NCI-H2227 treated with DMSO at 0.1 percent for 48 hours (cell line): ENCODE measurements around the gene DIS3L2.
"Not testable (repeated sequence)": the region's sequence is repeated elsewhere in the genome, so short reads cannot be mapped to it uniquely, and the experiment has no call there.

Experiments used
- DNase-seq: peaks from one replicate; lab custom pipeline; 2025; lab: John Stamatoyannopoulos, UW

DIS3L2 gene

DNA sequence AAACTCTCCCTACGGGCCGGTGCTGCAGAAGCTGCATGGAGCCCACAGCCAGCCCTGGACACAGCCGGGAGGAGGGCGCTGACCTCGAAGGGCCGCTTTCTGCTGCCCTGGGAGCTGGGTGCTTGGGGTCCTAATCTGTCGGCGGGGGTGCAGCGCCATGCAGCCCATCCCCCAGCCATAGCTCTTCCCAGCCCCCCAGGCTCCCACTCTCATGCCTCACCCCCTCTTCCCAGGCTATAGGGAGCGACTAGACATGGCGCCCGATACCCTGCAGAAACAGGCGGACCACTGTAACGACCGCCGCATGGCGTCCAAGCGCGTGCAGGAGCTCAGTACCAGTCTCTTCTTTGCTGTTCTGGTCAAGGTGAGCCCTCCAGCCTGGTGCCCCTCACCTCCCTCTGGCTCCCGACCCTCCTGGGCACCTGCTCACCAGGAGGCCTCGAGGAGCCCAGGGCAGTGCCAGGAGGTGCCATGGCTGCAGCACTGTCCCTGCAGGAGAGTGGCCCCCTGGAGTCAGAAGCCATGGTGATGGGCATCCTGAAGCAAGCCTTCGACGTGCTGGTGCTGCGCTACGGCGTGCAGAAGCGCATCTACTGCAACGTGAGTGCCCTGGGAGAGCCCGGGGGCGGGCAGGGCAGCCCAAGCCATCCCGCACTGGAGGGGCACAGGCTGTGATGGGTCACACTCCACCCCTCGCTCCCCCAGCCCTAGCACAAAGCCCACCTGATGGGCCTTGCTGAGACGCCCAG is 372.8 kb downstream of the DIS3L2 start:
- not testable (repeated sequence) for DNase-seq

DNA sequence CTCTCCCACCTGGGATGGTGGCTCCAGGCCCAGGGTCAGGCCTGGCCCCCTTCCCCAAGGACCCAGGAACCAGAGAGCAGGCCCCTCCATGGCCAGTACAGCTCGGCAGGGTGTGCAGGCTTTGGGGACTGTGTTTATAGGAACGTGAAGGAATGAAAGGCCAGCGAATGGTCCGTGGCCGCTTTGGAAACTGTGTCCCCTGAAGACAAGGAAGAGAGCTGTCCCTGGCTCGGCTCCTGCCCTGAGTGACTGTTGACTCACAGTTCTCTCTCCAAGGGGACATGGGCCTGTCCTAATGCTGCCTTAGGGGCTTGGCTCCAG is 373.3 kb downstream of the DIS3L2 start:
- DNase-seq, result not testable (repeated sequence)

DNA sequence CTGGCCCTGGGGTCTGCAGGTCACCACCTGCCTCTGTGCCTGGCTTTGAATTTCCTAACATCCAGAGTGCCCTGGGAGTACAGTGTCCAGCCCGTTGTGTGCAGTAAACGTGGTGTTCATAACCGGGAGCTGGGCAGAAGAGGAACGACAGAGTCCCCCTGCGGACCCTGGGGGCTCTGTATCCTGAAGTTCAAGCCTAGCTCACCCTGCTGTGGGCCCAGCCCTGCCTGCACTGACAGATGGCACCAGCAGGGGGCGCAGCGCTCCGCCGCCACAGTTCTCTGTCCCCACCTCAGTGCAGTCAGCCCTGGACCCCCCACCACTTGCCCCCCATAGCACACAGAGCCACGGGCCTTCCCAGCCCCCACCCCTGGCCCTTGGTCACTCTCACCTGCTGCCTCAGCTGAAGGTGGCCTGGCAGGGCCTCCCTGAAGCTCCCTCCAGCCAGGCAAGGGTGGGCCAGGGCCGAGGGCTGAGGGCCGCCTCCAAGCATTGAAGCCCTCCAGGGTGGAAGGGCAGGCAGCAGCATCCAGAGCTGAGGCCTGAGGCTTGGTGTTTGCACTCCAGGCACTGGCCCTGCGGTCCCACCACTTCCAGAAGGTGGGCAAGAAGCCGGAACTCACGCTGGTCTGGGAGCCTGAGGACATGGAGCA is 373.8 kb downstream of the DIS3L2 start:
- DNase-seq, result not testable (repeated sequence)

DNA sequence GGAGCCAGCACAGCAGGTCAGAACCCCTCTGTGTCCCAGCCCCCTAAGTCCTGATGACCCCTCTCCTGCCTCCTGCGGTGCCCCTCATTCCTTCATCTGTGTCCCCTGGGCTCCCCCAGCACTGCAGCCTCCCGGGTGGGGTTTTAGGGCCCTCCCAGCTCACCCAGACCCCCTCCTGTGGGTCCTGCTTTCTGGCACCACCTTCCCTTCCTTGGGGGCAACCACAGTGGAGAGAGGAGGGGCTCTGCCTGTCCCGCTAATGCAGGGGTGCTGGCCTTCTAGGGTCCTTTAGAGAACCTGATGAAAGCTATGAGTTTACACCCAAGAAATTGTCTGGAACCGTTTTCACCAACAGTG is 374.3 kb downstream of the DIS3L2 start:
- no peak for DNase-seq

DNA sequence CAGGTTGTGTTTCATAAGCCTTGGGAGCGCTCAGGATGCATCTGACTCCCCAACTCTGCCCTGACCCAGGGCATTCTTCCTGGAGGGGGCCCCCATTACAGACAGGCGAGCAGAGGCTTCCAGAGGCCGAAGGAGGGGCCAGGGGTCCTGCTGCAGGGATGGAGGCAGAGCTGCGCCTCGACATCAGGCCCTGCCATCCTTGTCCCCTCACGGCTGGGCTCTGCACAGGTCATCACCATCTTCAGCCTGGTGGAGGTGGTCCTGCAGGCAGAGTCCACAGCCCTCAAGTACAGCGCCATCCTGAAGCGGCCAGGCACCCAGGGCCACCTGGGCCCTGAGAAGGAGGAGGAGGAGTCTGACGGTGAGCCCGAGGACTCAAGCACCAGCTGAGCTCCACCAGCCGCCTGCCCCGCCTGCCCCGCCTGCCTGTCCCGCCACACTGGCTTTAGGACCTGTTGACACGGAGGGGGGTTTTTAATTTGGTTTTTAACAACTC is 374.8 kb downstream of the DIS3L2 start:
- no peak for DNase-seq

DNA sequence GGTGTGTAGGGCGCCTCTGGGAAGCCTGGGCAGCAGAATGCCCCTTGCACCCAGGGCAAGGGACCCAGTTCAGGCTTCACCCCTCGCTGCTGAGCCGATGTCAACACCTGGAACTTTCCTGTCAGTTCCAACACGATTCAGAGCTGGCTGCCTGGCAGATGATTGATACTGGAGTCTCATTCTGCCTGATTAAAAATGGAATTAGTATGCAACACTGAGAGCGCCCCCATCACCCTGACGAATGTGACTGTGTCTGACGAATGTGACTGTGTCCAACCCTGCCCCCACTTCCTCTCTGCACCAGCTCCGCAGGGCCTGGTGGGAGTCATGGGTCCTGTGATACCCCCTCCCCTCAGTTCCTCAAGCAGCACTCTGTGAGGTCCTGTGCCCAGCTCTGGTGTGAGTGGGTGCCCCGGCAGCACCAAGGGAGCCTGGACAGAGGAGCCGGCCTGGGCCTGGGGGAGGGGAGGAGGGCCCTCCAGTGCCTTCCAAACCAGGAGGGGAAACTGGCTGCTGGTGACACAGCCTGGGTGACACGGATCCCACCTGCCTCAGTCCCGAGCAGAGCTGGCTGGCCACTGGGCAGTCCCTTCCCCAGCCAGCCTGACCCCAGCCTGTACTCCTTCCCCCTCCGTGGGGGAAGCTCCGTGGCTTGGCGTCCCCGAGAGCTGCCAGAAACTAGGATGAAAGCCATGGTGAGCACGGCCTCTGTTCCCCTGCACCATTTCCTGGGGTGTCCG is 375.6 kb downstream of the DIS3L2 start:
- DNase-seq, result no peak

DNA sequence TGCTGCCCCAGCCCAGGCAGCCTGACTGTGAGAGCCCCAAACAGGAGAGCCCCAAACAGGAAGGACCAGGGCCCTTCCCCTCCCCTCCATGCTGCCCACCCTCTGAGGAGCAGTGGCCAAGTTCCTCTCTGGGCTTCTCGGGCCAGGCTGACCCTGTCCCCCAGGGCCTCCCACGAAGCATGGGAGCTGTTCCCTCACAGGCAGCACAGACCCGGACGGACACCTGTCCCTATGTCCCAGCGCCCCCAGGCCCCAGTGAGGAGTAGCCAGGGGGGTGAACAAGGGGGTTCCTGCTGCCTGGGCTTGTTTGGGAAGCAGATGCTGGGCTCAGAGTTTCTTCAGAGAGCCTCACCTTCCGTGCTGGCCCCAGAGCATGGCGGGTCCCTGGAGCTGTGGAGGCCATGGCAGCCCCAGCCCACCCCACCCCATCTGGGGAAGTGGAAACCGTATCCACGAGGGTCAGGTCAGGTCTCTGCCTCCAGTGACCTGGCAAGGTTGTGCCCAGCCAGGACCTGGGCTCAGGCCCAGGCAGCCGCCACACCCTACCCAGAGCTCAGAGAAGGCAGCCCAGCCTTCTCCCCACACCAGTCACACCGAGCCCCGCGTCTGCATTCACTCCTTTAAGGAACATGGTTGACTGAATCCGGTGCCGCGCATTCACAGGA is 376.7 kb downstream of the DIS3L2 start:
- DNase-seq, result not testable (repeated sequence)

DNA sequence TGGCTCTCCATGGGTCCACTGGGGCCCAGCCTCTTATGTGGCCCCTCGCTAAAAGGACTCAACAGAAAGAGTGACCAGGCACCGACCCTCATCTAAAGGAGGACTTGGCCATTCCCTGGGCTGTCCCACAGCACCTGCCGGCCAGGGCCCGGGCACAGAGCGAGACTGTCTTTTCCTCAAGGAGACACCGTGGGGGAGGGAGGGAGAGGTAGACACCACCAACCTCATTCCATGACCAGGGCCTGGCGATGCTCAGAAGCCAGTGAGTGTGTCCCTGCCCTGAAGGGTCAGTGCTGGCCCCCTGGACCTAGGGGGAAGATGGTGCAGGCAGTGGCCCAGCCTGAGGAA is 377.2 kb downstream of the DIS3L2 start:
- no peak for DNase-seq

DNA sequence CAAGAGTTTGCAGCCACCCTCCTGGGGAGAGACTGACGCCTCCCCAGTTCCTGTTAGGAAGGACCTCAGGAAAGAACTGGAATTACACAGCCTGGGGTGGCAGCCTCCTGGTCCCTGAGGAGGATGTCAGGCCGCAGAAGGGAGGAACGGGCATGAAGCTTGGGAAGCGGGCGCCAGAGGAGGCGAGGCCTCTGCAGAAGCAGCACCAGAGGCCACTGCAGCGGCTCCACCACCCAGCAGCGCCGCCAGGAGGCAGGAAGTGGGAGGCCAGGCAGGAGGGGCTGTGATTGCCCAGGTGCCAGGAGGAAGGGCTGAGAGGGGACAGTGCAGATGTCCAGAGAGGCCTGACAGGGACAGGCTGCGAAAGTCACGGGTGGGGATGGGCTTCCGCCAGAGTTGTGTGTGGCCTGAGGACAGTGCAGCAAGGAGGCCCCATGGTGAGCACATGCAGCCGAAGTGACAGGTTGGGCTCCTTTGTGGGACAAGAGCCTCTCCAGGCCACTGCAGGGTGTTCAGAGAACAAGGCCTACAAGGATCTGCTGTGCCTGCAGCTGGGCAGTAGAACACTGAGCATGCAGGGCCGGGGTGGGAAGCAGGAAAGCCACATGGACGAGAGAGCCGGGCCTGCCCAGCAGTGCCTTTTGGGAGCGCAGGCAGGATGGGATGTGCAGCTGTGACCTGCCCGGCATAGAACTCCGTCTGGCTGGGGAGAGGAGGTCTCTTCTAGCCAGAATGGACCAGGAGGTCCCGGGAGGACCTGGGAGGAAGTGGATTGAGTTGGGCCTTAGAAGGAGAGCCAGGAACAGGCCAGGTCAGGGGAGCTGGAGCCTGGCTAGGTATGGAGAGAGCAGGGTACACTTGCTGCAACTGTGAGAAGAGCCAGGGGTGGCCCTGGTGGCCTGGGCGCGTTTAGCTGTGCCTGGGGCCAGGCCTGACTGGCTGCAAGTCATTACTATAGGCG is 377.9 kb downstream of the DIS3L2 start:
- no peak for DNase-seq

DNA sequence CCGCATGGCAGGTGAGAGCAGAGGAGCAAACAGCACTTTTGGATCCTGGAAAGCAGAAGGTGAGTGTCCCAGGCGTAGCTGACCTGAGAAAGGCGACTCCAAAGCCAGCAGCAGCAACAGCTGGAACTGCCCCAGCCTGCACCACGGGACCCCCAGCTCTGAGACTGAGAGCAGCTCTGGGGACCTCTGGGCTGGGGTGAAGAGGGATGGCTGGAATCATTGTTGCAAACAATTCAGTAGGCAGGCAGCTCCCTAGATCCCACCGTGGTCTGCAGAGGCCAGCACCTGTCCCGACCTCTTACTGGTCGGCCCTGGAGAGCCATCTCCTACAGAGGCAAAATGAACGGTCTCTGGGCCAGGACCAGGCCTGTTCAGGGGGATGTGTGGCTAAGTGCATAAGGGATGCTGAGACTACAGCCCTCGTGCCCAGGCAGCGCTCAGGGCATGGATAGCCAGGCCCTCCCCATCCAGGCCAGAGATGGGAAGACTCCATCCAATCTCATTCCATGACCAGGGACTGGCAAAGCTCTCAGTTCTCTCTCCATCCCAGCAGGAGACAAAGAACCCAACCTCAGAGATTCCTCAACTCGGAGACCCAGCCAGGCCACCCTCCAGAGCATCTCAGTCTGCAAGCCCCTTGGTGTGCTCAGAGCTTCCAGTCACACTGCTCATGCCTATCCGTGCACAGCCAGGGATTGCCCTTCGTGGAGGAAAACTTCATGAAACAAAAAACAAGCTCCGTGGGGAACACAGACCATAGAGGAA is 378.8 kb downstream of the DIS3L2 start:
- no peak for DNase-seq

DNA sequence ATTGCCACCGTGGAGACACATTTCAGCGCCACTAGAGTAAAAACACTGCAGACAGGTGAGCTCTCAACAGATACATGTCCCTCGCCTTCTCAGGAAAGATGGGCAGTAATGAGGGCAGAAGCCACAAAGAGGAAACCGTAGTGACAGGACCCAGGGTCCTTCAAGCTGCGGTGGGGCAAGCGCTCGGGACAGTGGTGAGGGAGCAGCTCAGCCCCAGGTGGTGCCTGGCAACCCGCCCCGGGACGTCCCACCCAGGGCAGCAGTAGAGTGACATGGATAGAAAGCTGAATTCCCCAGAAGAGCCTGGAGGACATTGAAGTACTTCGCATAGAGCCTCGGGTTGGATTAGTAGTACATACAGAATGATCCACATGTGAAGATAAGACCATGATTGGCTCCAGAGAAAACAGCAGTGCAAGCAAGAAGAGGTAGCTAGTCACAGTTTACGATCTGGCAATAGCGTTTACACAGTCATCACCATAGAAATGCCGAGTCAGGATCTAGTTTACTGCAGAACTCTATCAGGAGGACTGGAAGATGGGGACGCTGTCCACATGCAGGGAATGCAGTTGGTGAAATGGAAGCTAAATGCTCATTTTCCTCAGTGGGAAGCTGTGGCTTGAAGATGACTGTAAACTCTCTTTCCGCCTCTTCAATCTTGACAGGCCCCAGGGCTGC is 379.7 kb downstream of the DIS3L2 start:
- DNase-seq, result no peak

DNA sequence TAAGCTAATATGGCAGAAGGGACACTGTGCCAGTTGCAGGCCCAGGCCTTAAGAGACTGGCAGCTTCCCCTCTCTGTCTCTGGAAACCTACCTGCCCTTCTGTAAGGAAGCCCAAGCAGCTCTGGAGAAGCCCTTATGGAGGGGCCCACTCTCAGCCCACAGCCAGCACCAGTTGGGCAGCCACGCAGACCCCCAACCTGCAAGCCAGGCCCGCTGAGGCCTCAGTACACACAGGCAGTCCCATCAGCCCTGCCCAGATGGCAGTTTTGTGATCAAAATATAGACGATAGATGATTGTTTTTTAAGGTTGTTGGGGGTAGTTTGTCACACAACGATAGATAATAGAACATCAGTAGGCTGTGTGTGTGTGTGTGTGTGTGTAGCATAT is 380.2 kb downstream of the DIS3L2 start:
- DNase-seq, result no peak

DNA sequence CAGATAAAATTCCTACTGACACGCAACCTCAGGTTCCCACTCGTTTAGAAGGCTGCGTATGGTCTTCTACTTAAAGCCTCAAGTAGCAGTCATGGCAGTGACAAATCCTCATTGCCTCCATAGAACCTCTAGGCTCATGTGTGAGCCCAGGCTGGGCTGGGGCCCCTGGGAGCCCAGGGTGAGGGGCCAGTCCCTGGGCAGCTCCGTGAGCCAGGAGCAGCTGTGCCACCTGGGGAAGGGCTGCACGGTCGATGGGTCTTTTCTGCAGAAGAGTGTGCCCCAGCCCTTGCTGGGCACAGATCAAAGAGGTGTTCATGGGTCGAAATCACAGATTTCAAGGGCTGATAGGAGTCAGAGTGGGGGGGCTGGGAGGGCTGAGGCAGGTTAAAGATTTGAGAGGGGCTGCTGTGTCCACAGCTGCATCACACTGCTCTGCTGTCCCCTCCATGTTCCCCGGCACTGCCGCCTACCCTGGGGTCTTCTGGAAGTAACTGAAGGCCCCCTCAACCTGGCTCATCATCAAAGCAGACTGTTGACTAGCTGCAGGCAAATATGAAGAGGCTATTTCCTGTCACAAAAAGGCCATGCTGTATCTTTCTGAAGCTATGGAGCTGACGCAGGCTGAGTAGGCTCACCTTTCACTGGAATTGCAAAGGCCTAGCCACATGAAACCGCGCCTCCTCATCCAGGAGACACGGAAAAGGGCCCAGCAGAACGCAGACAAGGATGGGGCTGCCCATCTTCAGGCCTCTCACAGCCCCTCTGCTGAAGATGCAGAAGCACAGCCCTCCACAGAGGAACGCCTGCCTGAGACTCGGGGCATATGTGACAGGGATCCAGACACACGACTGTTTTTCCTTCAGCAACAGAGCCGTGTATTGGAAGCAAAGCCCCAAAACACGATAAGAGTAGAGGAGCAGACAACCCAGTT is 381.4 kb downstream of the DIS3L2 start:
- no peak for DNase-seq

DNA sequence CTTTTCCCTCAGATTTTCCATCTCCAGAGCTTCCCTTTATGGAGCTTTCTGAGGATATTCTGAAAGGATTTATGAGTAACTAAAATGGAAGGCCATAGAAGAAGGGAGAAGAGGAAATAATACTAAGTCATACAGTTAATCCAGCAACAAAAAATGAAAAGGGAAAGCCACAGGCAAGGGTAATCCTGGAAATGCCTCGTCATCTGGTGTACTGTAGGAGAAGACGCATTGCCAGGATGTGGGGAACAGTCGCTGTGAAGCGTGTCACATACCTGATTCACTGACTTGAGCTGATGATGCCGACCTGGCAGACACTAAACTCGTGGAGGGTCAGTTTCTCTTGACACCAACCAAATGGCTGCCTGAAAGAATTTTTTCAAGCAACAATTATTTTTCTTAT is 382.3 kb downstream of the DIS3L2 start:
- no peak for DNase-seq

DNA sequence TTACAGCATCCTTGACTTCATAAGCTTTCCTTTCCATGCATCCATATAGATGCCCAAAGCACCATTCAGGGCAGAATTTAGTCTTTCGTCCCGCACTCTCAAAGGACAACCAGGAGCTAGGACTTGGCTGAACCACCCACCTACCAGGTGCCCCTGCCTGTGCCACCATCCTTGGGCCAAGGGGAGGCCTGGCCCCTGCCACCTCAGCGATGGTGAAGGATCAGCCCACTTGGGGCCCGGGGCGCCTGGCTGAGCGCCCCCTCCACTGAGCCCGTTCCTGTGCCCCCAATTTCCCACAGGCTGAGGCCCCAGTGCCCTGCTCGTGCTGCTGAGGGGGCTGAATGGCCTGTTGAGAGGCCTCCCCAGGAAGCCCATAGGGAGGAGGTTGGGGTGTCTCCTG is 383.7 kb downstream of the DIS3L2 start:
- DNase-seq, result no peak

DNA sequence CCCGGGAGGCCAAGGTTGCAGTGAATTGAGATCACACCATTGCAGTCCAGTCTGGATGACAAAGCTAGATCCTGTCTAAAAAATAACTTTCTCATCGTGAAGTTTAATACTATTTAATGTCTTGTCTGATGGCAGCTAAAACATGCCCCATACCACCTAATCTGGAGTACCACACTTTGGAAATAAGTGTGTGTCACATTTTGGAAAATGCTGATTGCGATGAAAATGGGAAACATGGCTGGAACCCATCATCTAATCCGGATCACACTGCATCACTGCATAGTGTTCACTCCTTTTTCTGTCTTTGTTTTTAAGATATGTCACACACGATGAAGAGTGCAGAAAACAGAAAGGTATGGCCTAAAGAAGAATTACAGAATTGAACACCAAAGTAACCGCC is 385.9 kb downstream of the DIS3L2 start:
- no peak for DNase-seq

DNA sequence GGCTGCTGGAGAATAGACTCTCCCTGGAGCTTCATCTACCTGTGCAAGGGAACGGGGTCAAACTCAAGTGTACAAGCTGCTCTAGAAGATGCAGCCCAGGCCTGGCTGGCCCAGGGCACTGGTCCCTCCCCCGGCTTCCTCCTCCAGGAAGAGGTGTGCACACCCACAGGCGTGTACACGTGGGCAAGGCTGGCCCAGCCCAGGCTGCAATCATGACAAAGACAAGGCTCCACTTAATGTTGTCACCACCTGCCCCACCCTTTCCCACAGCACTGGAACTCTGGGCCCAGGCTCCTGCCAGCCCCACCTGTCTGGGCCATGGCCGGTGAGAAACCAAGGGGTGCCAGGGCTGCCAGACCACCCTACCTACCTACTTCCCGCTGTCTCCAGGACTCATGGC is 387.4 kb downstream of the DIS3L2 start:
- no peak for DNase-seq

DNA sequence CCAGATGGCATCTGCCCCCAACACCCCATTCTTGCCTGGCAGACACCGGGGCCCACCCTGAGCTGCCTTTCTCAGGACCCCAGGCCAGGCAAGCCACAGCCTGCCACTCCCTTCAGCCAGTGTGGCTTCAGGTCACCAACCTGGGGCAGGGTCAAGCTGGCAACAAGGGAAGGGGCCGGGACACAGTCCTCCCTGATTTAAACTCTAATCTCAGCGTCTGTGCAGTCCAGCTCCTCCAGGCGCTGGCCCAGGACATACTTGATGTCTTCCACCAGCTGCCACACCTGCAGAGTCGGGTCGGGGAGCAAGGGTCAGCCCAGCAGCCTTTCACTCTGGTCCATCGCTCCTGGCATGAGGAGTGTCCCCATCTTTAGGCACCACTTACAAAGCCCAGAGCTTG is 388.0 kb downstream of the DIS3L2 start:
- DNase-seq, result no peak
